ENCODE data around the gene CDK17. TPM values are rescaled to one million over a fixed set of nuclear protein-coding genes. Genes with fewer than 3 reads are reported as not detected.

The CDK17 gene
- 27.4 and 53.7 TPM in 2 replicates for total RNA-seq

GRCh38 chr12:96399919-96400630, at the start of gene CDK17:
Gene CDK17, minus strand, starts transcription at chr12:96400439. Its CDS starts 65,603 bp downstream, at chr12:96334836.

Other genes starting within 250 kb of the CDK17 start
- gene ELK3, start 206.1 kb downstream of the CDK17 start, total RNA-seq = 18.2 and 25.2 TPM in 2 replicates
- gene CFAP54, start 89.1 kb upstream of the CDK17 start, total RNA-seq = 1.6 and 2.6 TPM in 2 replicates